UCSD-AML1 (cell line): ENCODE data around the gene CRYZL1.

Experiments
- DNase-seq: peaks from one replicate; lab custom pipeline; 2025; ENCODE audit not compliant: unreplicated experiment; lab: John Stamatoyannopoulos, UW

Gene CRYZL1

DNA sequence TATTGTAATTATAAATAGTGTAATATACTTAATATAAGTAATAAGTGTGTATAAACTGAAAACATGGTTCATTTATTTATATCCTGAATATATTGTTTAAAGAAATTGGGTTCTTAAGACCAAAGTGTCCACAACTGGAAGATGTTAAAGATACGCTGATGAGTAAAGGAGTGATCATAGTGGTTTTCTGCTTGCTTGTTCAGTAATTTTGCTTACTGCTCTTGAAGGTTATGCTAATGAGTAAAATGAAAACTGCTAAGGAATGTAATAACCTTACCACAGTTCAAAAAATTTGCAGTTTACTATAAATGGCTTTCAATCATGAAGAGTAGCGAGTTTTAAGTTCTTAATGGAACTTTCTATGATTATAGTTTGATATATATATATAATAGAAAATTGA is 75.0 kb downstream of the CRYZL1 start:
- no peak for DNase-seq

DNA sequence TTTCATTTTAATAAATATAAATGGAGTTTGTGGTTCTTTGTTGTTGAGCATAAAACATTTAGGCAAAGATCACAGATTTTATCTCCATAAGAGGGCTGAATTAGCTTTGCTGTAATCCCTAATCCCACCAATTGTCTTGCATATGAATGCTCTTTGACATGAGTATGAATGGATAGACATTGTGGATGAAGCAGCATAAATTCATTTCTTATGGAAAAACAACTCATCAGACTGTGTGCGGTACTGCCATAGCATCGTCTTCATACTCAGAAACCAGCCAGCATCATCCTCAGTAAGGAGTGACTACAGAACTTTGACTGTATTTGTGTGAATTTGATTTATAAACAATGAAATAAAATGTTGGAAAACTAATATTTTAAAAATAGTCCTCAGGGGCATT is 79.2 kb downstream of the CRYZL1 start:
- no peak for DNase-seq

DNA sequence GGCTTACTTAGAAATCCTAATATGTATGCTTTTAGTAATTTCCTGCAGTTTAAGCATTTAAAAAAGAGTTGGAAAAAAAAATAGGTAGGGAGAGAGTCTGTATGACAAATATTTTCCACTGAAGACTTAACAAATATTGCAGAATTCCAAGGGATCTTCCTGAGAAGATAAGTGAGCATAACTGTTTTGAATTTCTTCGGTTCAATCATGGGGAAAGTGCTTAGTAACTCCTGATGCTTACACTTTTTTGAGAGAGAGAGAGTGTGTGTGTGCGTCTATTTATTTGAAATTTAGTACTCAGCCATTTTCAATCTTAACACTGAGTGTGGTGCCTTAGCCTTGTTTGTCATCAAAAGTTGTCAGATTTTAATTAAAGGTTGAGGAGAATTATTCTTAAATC is 80.2 kb downstream of the CRYZL1 start:
- no peak for DNase-seq

DNA sequence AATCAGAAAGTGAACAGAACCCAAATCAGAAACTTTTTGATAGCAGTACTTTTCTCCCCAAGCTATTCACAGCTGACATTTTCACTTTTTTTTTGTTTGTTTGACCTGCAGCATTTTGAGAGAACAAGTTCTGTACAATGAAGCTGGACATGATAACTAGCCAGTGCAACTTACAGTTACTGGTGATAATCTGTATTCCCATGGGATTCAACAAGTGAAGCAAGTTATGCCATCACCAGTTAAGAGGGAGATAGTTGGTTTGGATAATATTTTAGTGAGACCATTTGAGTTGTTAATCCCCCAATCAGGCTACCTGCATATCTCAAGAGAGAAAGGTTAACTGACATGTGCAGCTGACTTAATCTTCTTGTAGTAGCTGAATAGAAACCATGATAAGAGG is 80.6 kb downstream of the CRYZL1 start:
- no peak for DNase-seq

DNA sequence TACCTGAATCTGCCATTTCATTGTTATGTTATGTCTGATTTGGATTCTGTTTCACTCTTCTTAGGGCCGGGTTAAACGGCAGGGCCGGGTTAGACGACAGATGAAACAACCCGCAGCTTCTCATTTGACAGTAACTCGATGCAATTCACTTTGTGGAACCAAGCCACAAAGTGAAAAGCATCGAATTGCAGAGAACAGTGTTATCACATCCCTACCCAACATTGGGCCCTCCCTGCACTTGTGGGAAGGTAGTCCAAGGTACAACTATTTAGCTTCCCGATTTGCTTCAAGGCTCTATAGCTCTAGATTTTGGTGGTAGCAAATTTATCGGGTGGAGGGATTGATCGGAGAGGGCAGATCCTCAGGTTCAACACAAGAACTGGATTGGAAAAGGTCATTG is 81.7 kb downstream of the CRYZL1 start:
- DNase-seq = no peak

DNA sequence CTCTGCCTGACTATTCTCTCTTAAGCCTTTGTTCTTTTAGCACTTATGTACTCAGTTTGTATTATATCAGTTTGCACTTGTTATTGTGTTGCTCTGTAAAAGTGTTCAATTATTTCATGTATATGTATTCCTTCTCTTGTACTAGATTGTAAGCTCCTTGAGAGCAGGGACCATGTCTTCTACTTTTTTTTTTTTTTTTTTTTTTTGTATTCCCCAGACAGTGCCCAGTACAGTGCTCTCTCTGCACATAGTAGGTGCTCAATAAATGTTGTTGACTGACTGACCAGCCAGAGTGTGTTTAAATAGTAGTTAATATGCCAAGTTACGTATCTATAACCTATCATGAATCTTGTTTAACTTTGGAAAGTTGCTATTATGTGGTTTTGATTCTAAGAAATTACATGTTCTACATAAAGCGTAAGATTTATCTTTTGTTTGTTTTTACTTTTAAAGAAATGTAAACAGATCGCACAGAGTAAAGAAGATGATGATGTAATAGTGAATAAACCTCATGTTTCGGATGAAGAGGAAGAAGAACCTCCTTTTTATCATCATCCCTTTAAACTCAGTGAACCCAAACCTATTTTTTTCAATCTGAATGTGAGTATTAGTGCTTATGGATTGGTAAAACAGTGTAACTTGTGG is 82.6 kb downstream of the CRYZL1 start:
- no peak for DNase-seq

DNA sequence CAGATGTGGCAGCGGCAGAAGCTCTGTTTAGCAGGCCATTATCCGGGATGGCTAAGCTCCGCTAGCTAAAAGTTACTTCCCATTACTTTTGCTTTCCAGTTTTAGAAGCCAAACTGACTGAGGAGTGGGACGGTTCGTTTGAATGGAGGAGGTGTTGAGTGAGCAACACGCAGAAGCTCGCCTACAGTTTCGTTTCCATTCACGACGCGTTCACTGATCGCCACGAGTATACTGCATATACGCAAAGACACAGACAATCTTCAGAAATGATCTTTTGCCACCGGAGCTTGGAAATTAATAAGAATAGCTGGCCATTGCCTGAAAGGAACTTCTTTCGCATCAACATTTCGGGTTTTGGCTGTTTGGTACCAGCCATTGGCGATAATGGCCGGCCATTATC is 84.1 kb downstream of the CRYZL1 start:
- DNase-seq = no peak

DNA sequence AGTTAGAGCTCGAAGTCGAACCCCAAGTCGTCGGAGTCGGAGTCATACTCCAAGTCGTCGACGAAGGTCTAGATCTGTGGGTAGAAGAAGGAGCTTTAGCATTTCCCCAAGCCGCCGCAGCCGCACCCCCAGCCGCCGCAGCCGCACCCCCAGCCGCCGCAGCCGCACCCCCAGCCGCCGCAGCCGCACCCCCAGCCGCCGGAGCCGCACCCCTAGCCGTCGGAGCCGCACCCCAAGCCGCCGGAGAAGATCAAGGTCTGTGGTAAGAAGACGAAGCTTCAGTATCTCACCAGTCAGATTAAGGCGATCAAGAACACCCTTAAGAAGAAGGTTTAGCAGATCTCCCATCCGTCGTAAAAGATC is 86.6 kb downstream of the CRYZL1 start:
- DNase-seq = no peak

DNA sequence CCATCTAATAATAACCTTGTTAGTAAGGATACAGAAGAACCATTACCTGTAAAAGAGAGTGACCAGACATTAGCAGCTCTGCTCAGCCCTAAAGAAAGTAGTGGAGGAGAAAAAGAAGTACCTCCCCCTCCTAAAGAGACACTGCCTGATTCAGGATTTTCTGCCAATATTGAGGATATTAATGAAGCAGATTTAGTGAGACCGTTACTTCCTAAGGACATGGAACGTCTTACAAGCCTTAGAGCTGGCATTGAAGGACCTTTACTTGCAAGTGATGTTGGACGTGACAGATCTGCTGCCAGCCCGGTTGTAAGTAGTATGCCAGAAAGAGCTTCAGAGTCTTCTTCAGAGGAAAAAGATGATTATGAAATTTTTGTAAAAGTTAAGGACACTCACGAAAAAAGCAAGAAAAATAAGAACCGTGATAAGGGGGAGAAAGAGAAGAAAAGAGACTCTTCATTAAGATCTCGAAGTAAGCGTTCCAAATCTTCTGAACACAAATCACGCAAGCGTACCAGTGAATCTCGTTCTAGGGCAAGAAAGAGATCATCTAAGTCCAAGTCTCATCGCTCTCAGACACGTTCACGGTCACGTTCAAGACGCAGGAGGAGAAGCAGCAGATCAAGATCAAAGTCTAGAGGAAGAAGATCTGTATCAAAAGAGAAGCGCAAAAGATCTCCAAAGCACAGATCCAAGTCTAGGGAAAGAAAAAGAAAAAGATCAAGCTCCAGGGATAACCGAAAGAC is 87.1 kb downstream of the CRYZL1 start:
- DNase-seq = no peak

DNA sequence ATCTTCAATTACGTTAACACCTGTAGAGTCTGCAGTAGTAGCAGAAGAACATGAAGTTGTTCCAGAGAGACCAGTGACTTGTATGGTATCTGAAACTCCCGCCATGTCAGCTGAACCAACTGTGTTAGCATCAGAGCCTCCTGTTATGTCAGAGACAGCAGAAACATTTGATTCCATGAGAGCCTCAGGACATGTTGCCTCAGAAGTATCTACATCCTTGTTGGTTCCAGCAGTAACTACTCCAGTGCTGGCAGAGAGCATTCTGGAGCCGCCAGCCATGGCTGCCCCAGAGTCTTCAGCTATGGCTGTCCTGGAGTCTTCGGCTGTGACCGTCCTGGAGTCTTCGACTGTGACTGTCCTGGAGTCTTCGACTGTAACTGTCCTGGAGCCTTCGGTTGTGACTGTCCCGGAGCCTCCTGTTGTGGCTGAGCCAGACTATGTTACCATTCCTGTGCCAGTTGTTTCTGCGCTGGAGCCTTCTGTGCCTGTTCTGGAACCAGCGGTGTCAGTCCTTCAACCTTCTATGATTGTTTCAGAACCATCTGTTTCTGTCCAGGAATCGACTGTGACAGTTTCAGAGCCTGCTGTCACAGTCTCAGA is 88.4 kb downstream of the CRYZL1 start:
- no peak for DNase-seq

DNA sequence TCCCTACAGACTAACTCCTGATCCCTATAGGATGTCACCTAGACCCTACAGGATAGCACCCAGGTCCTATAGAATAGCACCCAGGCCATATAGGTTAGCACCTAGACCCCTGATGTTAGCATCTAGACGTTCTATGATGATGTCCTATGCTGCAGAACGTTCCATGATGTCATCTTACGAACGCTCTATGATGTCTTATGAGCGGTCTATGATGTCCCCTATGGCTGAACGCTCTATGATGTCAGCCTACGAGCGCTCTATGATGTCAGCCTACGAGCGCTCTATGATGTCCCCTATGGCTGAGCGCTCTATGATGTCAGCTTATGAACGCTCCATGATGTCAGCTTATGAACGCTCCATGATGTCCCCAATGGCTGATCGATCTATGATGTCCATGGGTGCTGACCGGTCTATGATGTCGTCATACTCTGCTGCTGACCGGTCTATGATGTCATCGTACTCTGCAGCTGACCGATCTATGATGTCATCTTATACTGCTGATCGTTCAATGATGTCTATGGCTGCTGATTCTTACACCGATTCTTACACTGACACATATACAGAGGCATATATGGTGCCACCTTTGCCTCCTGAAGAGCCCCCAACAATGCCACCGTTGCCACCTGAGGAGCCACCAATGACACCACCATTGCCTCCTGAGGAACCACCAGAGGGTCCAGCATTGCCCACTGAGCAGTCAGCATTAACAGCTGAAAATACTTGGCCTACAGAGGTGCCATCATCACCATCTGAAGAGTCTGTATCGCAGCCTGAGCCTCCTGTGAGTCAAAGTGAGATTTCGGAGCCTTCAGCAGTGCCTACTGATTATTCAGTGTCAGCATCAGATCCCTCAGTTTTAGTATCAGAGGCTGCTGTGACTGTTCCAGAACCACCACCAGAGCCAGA is 89.2 kb downstream of the CRYZL1 start:
- no peak for DNase-seq

DNA sequence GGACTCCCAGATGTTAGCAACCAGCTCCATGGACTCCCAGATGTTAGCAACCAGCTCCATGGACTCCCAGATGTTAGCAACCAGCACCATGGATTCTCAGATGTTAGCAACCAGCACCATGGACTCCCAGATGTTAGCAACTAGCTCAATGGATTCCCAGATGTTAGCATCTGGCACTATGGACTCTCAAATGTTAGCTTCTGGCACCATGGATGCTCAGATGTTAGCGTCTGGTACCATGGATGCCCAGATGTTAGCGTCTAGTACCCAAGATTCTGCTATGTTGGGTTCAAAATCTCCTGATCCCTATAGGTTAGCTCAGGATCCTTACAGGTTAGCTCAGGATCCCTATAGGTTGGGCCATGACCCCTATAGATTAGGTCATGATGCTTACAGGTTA is 89.9 kb downstream of the CRYZL1 start:
- no peak for DNase-seq

DNA sequence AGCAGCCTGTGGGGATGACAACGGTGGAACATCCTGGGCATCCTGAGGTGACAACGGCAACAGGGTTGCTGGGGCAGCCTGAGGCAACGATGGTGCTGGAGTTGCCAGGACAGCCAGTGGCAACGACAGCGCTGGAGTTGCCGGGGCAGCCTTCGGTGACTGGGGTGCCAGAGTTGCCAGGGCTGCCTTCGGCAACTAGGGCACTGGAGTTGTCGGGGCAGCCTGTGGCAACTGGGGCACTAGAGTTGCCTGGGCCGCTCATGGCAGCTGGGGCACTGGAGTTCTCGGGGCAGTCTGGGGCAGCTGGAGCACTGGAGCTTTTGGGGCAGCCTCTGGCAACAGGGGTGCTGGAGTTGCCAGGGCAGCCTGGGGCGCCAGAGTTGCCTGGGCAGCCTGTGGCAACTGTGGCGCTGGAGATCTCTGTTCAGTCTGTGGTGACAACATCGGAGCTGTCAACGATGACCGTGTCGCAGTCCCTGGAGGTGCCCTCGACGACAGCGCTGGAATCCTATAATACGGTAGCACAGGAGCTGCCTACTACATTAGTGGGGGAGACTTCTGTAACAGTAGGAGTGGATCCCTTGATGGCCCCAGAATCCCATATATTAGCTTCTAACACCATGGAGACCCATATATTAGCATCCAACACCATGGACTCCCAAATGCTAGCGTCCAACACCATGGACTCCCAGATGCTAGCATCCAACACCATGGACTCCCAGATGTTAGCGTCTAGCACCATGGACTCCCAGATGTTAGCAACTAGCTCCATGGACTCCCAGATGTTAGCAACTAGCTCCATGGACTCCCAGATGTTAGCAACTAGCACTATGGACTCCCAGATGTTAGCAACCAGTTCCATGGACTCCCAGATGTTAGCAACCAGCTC is 90.5 kb downstream of the CRYZL1 start:
- DNase-seq = no peak

DNA sequence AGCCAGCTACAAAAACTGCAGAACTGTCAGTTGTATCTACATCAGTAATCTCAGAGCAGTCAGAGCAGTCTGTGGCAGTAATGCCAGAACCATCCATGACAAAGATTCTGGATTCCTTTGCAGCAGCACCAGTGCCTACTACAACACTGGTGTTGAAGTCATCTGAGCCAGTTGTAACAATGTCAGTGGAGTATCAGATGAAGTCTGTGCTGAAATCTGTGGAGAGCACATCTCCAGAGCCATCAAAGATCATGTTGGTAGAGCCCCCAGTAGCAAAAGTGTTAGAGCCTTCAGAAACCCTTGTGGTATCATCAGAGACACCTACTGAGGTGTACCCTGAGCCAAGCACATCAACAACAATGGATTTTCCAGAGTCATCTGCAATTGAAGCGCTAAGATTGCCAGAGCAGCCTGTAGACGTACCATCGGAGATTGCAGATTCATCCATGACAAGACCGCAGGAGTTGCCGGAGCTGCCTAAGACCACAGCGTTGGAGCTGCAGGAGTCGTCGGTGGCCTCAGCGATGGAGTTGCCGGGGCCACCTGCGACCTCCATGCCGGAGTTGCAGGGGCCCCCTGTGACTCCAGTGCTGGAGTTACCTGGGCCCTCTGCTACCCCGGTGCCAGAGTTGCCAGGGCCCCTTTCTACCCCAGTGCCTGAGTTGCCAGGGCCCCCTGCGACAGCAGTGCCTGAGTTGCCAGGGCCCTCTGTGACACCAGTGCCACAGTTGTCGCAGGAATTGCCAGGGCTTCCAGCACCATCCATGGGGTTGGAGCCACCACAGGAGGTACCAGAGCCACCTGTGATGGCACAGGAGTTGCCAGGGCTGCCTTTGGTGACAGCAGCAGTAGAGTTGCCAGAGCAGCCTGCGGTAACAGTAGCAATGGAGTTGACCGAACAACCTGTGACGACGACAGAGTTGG is 91.4 kb downstream of the CRYZL1 start:
- no peak for DNase-seq

DNA sequence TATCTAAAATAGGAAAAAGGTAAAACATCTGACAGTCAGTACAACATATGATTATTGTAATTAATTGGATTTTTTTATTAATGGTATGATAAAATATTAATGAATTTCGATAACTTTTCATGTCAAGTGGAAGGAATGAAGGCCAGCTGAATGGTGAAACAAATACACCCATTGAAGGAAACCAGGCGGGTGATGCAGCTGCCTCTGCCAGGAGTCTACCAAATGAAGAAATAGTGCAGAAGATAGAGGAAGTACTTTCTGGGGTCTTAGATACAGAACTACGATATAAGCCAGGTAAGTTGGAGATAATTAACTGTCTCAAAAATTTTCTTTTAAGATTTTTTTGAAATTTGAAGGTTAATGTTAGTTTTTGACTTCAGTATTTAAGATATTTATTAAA is 95.5 kb downstream of the CRYZL1 start:
- DNase-seq = no peak

DNA sequence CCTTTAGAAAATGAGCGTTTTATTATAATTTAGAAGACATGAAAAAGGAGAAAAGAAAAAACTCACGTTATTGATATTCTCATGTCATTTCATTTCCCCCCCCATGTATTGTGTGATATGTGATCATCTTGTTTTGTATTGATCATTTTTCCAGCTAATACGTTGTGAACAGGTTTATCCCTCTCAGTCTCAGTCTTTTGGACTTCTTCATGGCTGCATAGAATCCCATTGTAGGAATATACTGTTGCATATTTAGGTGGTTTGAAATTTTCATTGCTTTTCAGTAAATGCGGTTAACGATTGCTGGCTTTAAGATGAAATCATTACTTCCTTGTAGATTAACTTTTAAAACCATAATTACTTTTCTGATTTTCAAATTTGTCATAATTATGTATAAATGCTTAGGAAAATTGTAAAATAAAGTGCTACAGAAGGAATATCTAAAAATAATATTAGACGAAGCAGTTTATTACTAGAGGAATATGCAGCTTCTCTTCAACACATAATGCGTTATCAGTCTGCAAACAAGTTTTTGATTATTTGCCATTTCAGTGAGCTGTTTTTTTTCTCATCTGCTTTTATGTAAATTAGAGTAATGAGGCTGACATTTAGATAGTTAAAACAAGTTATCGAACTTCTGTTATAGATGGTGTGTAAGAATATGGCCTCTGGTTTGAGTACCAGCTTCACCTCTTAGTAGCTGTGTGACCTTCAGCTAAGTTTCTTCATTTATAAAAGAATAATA is 96.9 kb downstream of the CRYZL1 start:
- no peak for DNase-seq

DNA sequence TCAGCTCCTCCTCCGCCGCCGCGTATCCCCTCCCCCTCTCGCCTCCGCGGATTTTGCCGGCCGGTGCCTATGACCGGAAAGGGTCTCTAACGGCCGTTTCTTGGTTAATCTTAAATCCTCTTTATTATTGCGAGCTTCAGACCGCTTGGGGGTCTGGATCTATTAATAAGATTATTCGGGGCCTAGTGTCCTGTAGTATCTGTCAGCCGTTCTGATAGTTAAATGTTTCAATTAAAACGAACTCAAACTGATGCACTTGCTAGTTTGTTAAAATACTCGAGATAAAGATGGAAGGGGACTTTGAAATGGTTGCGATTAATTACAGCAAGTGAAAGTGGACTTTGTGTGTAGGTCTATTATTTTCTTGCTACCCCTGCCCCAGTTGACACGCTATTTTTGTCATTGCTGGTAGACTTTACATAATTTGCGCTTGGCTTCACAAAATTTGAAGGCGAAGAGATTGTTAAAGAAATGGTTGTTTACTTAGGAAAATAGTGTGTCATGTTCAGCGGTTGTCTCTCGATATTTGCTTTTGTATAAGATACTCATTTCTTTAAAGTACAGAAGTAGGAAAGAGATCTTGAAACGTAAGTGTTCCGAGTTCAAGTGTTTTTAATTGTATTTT is 97.9 kb downstream of the CRYZL1 start:
- DNase-seq = no peak
